ENCODE data around the gene SPIN2A. TPM values are rescaled to one million over a fixed set of nuclear protein-coding genes. Genes with fewer than 3 reads are reported as not detected.
"Not testable (repeated sequence)": the region's sequence is repeated elsewhere in the genome, so short reads cannot be mapped to it uniquely, and the experiment has no call there.

Gene SPIN2A
- total RNA-seq, 6 experiments from 2014 or later = 0.33 to 1.0 (median 0.79) TPM

GRCh38 chrX:57104921-57105398, 32.2 kb downstream of the SPIN2A start:
- TF ChIP-seq, protein P1, sequence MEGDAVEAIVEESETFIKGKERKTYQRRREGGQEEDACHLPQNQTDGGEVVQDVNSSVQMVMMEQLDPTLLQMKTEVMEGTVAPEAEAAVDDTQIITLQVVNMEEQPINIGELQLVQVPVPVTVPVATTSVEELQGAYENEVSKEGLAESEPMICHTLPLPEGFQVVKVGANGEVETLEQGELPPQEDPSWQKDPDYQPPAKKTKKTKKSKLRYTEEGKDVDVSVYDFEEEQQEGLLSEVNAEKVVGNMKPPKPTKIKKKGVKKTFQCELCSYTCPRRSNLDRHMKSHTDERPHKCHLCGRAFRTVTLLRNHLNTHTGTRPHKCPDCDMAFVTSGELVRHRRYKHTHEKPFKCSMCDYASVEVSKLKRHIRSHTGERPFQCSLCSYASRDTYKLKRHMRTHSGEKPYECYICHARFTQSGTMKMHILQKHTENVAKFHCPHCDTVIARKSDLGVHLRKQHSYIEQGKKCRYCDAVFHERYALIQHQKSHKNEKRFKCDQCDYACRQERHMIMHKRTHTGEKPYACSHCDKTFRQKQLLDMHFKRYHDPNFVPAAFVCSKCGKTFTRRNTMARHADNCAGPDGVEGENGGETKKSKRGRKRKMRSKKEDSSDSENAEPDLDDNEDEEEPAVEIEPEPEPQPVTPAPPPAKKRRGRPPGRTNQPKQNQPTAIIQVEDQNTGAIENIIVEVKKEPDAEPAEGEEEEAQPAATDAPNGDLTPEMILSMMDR (IDR thresholded peaks at IDR 0.05) = no peak
- peaks cover 8% of the 10 kb centered on the region; the same call in 1 of the 2 replicates for H3K36me3 Mint-ChIP-seq (ENCODE audit: low read depth)
- no peak overlapping the region for H3K27ac Mint-ChIP-seq
- peaks cover 13% of the 10 kb centered on the region; the same call in 1 of the 2 replicates for H3K4me1 Mint-ChIP-seq (ENCODE audit: low read depth)
- H3K27me3 Mint-ChIP-seq (ENCODE audit: insufficient read depth) = no peaks in the 10 kb centered on the region
- H3K9me3 Mint-ChIP-seq = no peaks in the 10 kb centered on the region; the same call in 1 of the 2 replicates
- no peak overlapping the region for H3K4me3 Mint-ChIP-seq
- DNase-seq = no peak

- Mint-ChIP-seq H3K36me3 (ENCODE audit: low read depth) (peaks cover 13% of the 10 kb centered on the region), H3K4me1 (ENCODE audit: low read depth) (peaks cover 13% of the 10 kb centered on the region; the same call in 1 of the 2 replicates), H3K27me3 (ENCODE audit: insufficient read depth) (no peaks in the 10 kb centered on the region), H3K4me3 (no peak overlapping the region), H3K27ac (no peak overlapping the region), H3K9me3 (no peaks in the 10 kb centered on the region; the same call in 1 of the 2 replicates)
- no peak for DNase-seq
- TF ChIP-seq, protein P1 (IDR thresholded peaks at IDR 0.05) = no peak
Observed at GRCh38 chrX:57104406-57104805, 32.8 kb downstream of the SPIN2A start.

GRCh38 chrX:57103489-57103888, 33.7 kb downstream of the SPIN2A start:
- Mint-ChIP-seq H3K4me1 (ENCODE audit: low read depth) (peaks cover 13% of the 10 kb centered on the region; the same call in 1 of the 2 replicates), H3K9me3 (no peaks in the 10 kb centered on the region; the same call in 1 of the 2 replicates), H3K4me3 (no peak overlapping the region), H3K36me3 (ENCODE audit: low read depth) (peaks cover 22% of the 10 kb centered on the region), H3K27me3 (ENCODE audit: insufficient read depth) (no peaks in the 10 kb centered on the region), H3K27ac (no peak overlapping the region)
- TF ChIP-seq, protein P1 (IDR thresholded peaks at IDR 0.05) = no peak
- DNase-seq = no peak

GRCh38 chrX:57102918-57103317, 34.3 kb downstream of the SPIN2A start:
- peaks cover 28% of the 10 kb centered on the region for H3K36me3 Mint-ChIP-seq (ENCODE audit: low read depth)
- not testable (repeated sequence) for H3K4me3 Mint-ChIP-seq, H3K27ac Mint-ChIP-seq

More at GRCh38 chrX:57102918-57103317, 34.3 kb downstream of the SPIN2A start:
- not testable (repeated sequence) for H3K27me3 Mint-ChIP-seq (ENCODE audit: insufficient read depth); DNase-seq; H3K9me3 Mint-ChIP-seq
- H3K4me1 Mint-ChIP-seq (ENCODE audit: low read depth) = peaks cover 13% of the 10 kb centered on the region; the same call in 1 of the 2 replicates

Other genes starting within 250 kb of the SPIN2A start
- 1 to 10 TPM; 6.3 to 8.1 (median 7.2) TPM for gene SPIN3, start 141.9 kb downstream of the SPIN2A start, total RNA-seq (2021; fragmentation: NEBNext Ultra II Directional; extraction: Animal tissue kit (Norgen Biotek cat#: 25700))
- 10 to 100 TPM in 1 of 6 experiments, 1 to 10 TPM in 5; 8.1 to 11.4 (median 9.6) TPM for gene SPIN2B, start 15.8 kb downstream of the SPIN2A start, total RNA-seq (2021; fragmentation: NEBNext Ultra II Directional; extraction: Animal tissue kit (Norgen Biotek cat#: 25700))
- not detected for gene FAAH2, start 149.3 kb upstream of the SPIN2A start, total RNA-seq (2021; fragmentation: NEBNext Ultra II Directional; extraction: Animal tissue kit (Norgen Biotek cat#: 25700))